Right lobe of liver (tissue), 6 donors: ENCODE results near the gene ADAP2. TPM values are rescaled to one million over a fixed set of nuclear protein-coding genes. Genes with fewer than 3 reads are reported as not detected.

Experiments used
- ATAC-seq, 4 donors: fragments of 200-7000 bp; cut with Tn5 transposase; one replicate each; pipeline ENCODE4 v1.9.1; 2020; ENCODE audit warnings: mild to moderate bottlenecking in 4 of 4, moderate library complexity in 4 of 4
- DNase-seq, 3 donors: peaks; one replicate each; pipeline ENCODE4 v3.0.0-alpha.2; 2020
- H3K27ac ChIP-seq, 3 donors: fragments of 200-600 bp; one replicate each; pipeline ENCODE4 v1.8.0; 2022
- H3K27me3 ChIP-seq, 2 donors: fragments of 200-600 bp; one replicate each; pipeline ENCODE4 v1.8.0; 2022
- H3K36me3 ChIP-seq, 4 donors: fragments of 200-600 bp; sonication (generic) in 1 of 4; one replicate each; pipeline versions ENCODE4 v1.5.1 to v1.8.0; 2017 to 2022; ENCODE audit warnings: control low read depth in 1 of 4
- H3K4me1 ChIP-seq, 4 donors: fragments of 200-600 bp; sonication (generic) in 1 of 4; one replicate each; pipeline versions ENCODE4 v1.5.1 to v1.8.0; 2017 to 2022; ENCODE audit warnings: control low read depth in 1 of 4
- H3K4me3 ChIP-seq, 3 donors: fragments of 200-600 bp; one replicate each; pipeline ENCODE4 v1.8.0; 2022
- H3K9me3 ChIP-seq, 4 donors: fragments of 200-600 bp; sonication (generic) in 1 of 4; one replicate each; pipeline versions ENCODE4 v1.5.1 to v1.8.0; 2017 to 2022; ENCODE audit warnings: control low read depth in 1 of 4
- POLR2A ChIP-seq: fragments of 450-650 bp; IDR thresholded peaks from one replicate; pipeline ENCODE4 v1.6.1; 2017; ENCODE audit warnings: antibody characterized with exemption, mild to moderate bottlenecking
- WGBS: methylation state at CpG from one replicate; pipeline ENCODE4 v1.1.6; 2018; ENCODE audit warnings: low coverage, low lambda C conversion rate; ENCODE audit not compliant: insufficient coverage; ENCODE audit errors: missing lambda C conversion rate; 5-methylcytosine and 5-hydroxymethylcytosine counted together
- intact Hi-C, 2 donors: fragments of 100-400 bp; cut with DNase I; formaldehyde crosslinking; loops; one replicate each; pipeline versions ENCODE4 v1.11.2 to v1.14.1; 2022
- total RNA-seq, 6 experiments: library from RNA; depleted of rRNA in 2 of 6; stranded (reverse); fragments of >200 nt in 2 of 6; fragmentation: NEBNext Ultra II Directional in 3 of 6; extraction: Animal tissue kit (Norgen Biotek cat#: 25700) in 3 of 6; gene quantifications; one replicate each; pipeline versions ENCODE4 v1.1.0 to v1.2.4, GENCODE V29; 2016 to 2023
- TF ChIP-seq, protein P1 (sequence below), 4 donors: fragments of 200-600 bp in 3 of 4; fragments of 450-650 bp in 1 of 4; IDR thresholded peaks; one replicate each; pipeline versions ENCODE4 v1.5.1 to v1.8.0; 2016 to 2022; ENCODE audit warnings: antibody characterized with exemption in 4 of 4, mild to moderate bottlenecking in 2 of 4
- donor health status: DM: no; HTN: yes; CAD: no.
- donor health status: DM: no; HTN: no; CAD: no.
- donor health status: DM: no; HTN: no; CAD: no.
- donor health status: DM: no; HTN: yes; CAD: no.
- donor health status: DM: no; HTN: yes; CAD: no.

The ADAP2 gene
- total RNA-seq, 6 experiments from 2014 or later = 5.4 to 13.2 (median 8.1) TPM

DNA sequence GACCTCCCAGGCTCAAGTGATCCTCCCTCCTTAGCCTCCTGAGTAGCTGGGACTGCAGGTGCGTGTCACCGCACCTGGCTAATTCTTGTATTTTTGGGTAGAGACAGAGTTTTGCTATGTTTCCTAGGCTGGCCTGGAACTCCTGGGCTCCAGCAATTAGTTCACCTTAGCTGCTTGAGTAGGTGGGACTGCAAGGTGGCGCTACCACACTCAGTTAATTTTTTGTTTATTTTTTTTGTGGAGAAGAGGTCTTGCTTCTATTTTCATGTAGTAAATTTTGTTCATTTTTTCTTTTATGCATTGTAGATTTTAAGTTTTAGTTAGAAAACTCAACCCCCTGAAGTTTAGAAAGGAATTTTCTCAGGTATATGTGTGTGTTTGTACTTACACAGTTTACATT, 70.8 kb downstream of the ADAP2 start:
- Histone ChIP-seq H3K27me3 (no peaks in the 10 kb centered on the region), H3K9me3 (no peaks in the 10 kb centered on the region), H3K36me3 (peaks cover 0 to 8% (median 0%) of the 10 kb centered on the region in 4 donors), H3K4me3 (no peak overlapping the region), H3K4me1 (no peaks in the 10 kb centered on the region), H3K27ac (no peak overlapping the region)
- intact Hi-C loops = no loop called here
- DNase-seq = no peak
- no peak for ATAC-seq
- 97% methylated on average over 3 of the region's 3 CpGs for WGBS
- TF ChIP-seq, protein P1, sequence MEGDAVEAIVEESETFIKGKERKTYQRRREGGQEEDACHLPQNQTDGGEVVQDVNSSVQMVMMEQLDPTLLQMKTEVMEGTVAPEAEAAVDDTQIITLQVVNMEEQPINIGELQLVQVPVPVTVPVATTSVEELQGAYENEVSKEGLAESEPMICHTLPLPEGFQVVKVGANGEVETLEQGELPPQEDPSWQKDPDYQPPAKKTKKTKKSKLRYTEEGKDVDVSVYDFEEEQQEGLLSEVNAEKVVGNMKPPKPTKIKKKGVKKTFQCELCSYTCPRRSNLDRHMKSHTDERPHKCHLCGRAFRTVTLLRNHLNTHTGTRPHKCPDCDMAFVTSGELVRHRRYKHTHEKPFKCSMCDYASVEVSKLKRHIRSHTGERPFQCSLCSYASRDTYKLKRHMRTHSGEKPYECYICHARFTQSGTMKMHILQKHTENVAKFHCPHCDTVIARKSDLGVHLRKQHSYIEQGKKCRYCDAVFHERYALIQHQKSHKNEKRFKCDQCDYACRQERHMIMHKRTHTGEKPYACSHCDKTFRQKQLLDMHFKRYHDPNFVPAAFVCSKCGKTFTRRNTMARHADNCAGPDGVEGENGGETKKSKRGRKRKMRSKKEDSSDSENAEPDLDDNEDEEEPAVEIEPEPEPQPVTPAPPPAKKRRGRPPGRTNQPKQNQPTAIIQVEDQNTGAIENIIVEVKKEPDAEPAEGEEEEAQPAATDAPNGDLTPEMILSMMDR (IDR thresholded peaks at IDR 0.05) = no peak
- TF ChIP-seq POLR2A = no peak

DNA sequence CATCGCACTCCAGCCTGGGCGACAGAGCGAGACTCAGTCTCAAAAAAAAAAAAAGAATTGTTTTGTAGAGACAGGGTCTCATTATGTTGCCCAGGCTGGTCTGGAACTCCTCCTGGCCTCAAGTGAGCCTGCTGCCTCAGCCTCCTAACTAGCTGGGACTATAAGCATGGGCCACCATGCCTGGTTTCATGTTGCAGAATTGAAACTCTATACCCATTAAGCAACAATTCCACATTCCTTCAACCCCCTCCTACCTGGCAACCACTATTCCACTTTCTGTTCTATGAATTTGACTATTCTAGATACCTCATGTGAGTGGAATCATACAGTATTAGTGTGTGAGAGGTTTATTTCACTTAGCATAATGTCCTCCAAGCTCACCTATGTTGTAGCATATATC, 73.6 kb downstream of the ADAP2 start:
- Histone ChIP-seq H3K27me3 (no peaks in the 10 kb centered on the region), H3K9me3 (no peaks in the 10 kb centered on the region), H3K4me3 (no peak overlapping the region), H3K4me1 (no peaks in the 10 kb centered on the region), H3K27ac (no peak overlapping the region), H3K36me3 (peaks cover 0 to 2% (median 0%) of the 10 kb centered on the region in 4 donors)
- intact Hi-C loops = no loop called here
- no peak for DNase-seq
- no peak for ATAC-seq
- TF ChIP-seq POLR2A = no peak
- TF ChIP-seq, protein P1 (IDR thresholded peaks at IDR 0.05) = no peak
- WGBS = 100% methylated on average over 3 of the region's 3 CpGs

DNA sequence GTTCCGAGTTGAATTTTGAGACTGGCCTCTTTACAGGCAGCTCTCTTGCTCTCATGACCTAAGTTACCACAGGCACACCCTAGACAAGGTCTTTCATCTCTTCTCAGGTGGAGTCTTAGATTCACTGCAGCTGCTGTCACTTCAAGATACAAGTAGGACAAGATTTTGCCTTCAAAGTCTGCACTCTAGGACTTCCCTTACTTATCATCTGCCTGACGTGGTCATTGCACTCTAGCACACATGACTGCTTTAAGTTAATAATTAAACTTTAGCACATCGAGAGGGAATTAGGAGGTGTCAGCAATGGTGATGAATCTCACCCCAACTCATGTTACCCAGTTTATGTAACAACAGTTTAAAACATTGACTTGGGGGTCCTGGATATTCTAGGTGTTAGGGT, 74.7 kb downstream of the ADAP2 start:
- intact Hi-C loops = no loop called here
- no peak for DNase-seq
- Histone ChIP-seq H3K27ac (no peak overlapping the region), H3K36me3 (peaks cover 0 to 2% (median 0%) of the 10 kb centered on the region in 4 donors), H3K27me3 (no peaks in the 10 kb centered on the region), H3K9me3 (no peaks in the 10 kb centered on the region), H3K4me1 (no peaks in the 10 kb centered on the region), H3K4me3 (no peak overlapping the region)
- WGBS = 51% methylated on average over 3 of the region's 3 CpGs
- TF ChIP-seq, protein P1 (IDR thresholded peaks at IDR 0.05) = no peak
- no peak for TF ChIP-seq POLR2A
- ATAC-seq = no peak

DNA sequence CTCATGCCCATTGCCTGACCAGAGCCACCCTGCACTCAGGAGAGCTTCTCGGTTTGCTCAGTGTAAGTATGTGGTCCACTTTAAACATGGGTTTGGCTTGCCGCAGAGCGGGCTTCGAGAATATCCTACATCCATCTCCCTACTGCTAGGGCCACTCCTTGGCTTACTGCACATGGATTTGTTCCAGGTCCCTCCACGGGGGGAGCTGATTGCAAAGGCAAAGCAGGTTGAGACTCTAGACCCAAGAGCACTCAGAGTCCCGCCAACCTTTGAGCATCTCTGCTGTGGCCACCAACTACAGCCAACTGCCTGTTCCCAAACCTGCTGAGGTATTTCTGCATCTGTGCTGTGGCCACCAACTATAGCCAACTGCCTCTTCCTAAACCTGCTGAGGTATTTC, 75.5 kb downstream of the ADAP2 start:
- TF ChIP-seq, protein P1 (IDR thresholded peaks at IDR 0.05) = no peak
- TF ChIP-seq POLR2A = no peak
- intact Hi-C loops = no loop called here
- 100% methylated on average over 1 of the region's 6 CpGs for WGBS

DNA sequence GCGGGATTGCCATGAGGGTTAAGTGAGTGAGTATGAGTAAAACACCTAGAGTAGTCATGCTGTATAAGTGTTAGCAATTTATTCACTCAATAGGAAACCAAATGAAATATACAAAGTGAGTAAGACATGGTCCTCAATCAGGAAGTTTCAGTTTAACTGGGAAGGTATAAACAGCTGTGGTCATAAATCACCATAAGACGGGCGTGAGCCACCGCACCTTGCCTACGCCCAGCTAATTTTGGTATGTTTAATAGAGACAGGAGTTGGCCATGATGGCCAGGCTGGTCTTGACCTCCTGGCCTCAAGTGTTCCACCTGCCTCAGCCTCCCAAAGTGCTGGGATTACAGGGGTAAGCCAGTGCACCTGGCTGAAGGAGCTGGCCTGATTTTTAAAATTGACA, 76.1 kb downstream of the ADAP2 start:
- WGBS = 94% methylated on average over 5 of the region's 5 CpGs
- intact Hi-C loops = no loop called here
- DNase-seq = no peak
- peaks cover 0 to 2% (median 0%) of the 10 kb centered on the region in 4 donors for H3K36me3 ChIP-seq
- TF ChIP-seq POLR2A = no peak
- TF ChIP-seq, protein P1 (IDR thresholded peaks at IDR 0.05) = no peak
- H3K4me3 ChIP-seq = no peak overlapping the region
- H3K4me1 ChIP-seq = no peaks in the 10 kb centered on the region
- H3K27me3 ChIP-seq = no peaks in the 10 kb centered on the region
- H3K9me3 ChIP-seq = no peaks in the 10 kb centered on the region
- no peak overlapping the region for H3K27ac ChIP-seq
- no peak for ATAC-seq

More for the DNA sequence above, 75.5 kb downstream of the ADAP2 start:
- Histone ChIP-seq H3K9me3 (no peaks in the 10 kb centered on the region), H3K4me3 (no peak overlapping the region), H3K36me3 (peaks cover 0 to 2% (median 0%) of the 10 kb centered on the region in 4 donors), H3K27me3 (no peaks in the 10 kb centered on the region), H3K4me1 (no peaks in the 10 kb centered on the region), H3K27ac (no peak overlapping the region)
- ATAC-seq (no peak), DNase-seq (no peak)
